IMR-90 (cell line): Measurements from ENCODE around the gene SPINT2. TPM values are rescaled to one million over a fixed set of nuclear protein-coding genes. Genes with fewer than 3 reads are reported as not detected.

Source experiments
- ATAC-seq: fragments of 200-7000 bp; cut with Tn5 transposase; 2 replicates; pipeline ENCODE4 v1.9.1; 2020; ENCODE audit warnings: low read depth, mild to moderate bottlenecking, moderate library complexity
- BruUV-seq: library from RNA; stranded (reverse); fragments of 400-500 nt; replicated peaks from 2 replicates; lab custom pipeline; 2021; lab: Mats Ljungman, UMichigan
- CTCF ChIA-PET: fragments of 300-600 bp; formaldehyde crosslinking; extraction: SDS; loops from one replicate; lab custom pipeline; 2021; ENCODE audit warnings: antibody characterized with exemption; lab: Yijun Ruan, JAX
- POLR2A ChIA-PET: fragments of 300-600 bp; sonication (Branson Sonifier 250); formaldehyde crosslinking; loops from one replicate; lab custom pipeline; 2022; ENCODE audit warnings: antibody characterized with exemption; ENCODE audit not compliant: unreplicated experiment; lab: Charles Lee
- DNase-seq: peaks from one replicate; pipeline ENCODE4 v3.0.0; 2013
- H2AFZ ChIP-seq: replicated peaks from 2 replicates; pipeline ENCODE3; 2013; ENCODE audit warnings: low read length, mild to moderate bottlenecking; ENCODE audit not compliant: poor library complexity
- H2AK5ac ChIP-seq: 2 replicates; pipeline ENCODE4 v1.6.1; 2013; ENCODE audit warnings: low read depth, low read length, inconsistent platforms
- H2AK9ac ChIP-seq: replicated peaks from 2 replicates; pipeline ENCODE3; 2013; ENCODE audit warnings: mild to moderate bottlenecking, low read depth, low read length, moderate library complexity; ENCODE audit not compliant: poor library complexity
- H2BK120ac ChIP-seq: 2 replicates; pipeline ENCODE4 v1.6.1; 2013; ENCODE audit warnings: low read depth, low read length, inconsistent platforms
- H2BK15ac ChIP-seq: 3 replicates; pipeline ENCODE4 v1.6.1; 2013; ENCODE audit warnings: low read depth, low read length, inconsistent platforms
- H2BK20ac ChIP-seq: 2 replicates; pipeline ENCODE4 v1.6.1; 2013; ENCODE audit warnings: low read depth, mild to moderate bottlenecking, inconsistent platforms, low read length, moderate library complexity
- H2BK5ac ChIP-seq: 2 replicates; pipeline ENCODE4 v1.6.1; 2013; ENCODE audit warnings: mild to moderate bottlenecking, low read depth, low read length, inconsistent platforms; ENCODE audit not compliant: poor library complexity, severe bottlenecking
- H3K14ac ChIP-seq: replicated peaks from 2 replicates; pipeline ENCODE4 v1.6.1; 2013; ENCODE audit warnings: low read depth, low read length, inconsistent platforms
- H3K18ac ChIP-seq: 2 replicates; pipeline ENCODE4 v1.6.1; 2013; ENCODE audit warnings: low read depth, low read length, control low read depth
- H3K23ac ChIP-seq: 2 replicates; pipeline ENCODE4 v1.6.1; 2013; ENCODE audit warnings: low read depth, low read length, inconsistent platforms
- H3K27ac ChIP-seq: 2 replicates; pipeline ENCODE4 v1.5.1; 2013; ENCODE audit warnings: mild to moderate bottlenecking, control low read depth, low read length; ENCODE audit not compliant: insufficient read depth
- H3K27me3 ChIP-seq: 2 replicates; pipeline ENCODE4 v1.6.1; 2013; ENCODE audit warnings: low read length; ENCODE audit not compliant: control insufficient read depth, insufficient read depth
- H3K36me3 ChIP-seq: 2 replicates; pipeline ENCODE4 v1.6.1; 2013; ENCODE audit warnings: low read length, mixed read lengths; ENCODE audit not compliant: control insufficient read depth, insufficient read depth
- H3K4ac ChIP-seq: 2 replicates; pipeline ENCODE4 v1.6.1; 2013; ENCODE audit warnings: low read depth, low read length, inconsistent platforms
- H3K4me1 ChIP-seq: 2 replicates; pipeline ENCODE4 v1.6.1; 2013; ENCODE audit warnings: low read length, mixed read lengths; ENCODE audit not compliant: control insufficient read depth, insufficient read depth
- H3K4me2 ChIP-seq: 2 replicates; pipeline ENCODE4 v1.6.1; 2013; ENCODE audit warnings: low read depth, mild to moderate bottlenecking, control low read depth, low read length, moderate library complexity
- H3K4me3 ChIP-seq: 2 replicates; pipeline ENCODE4 v1.5.1; 2013; ENCODE audit warnings: low read depth, mild to moderate bottlenecking, control low read depth, low read length, moderate library complexity; ENCODE audit not compliant: insufficient read depth
- H3K56ac ChIP-seq: 2 replicates; pipeline ENCODE4 v1.6.1; 2013; ENCODE audit warnings: low read length, inconsistent platforms; ENCODE audit not compliant: insufficient read depth; ENCODE audit errors: extremely low read depth
- H3K79me1 ChIP-seq, 2 experiments: 2 replicates each; pipeline ENCODE4 v1.6.1; 2013; ENCODE audit warnings: low read length in 2 of 2, inconsistent platforms in 1 of 2, low read depth in 1 of 2
- H3K9ac ChIP-seq: 2 replicates; pipeline ENCODE4 v1.6.1; 2013; ENCODE audit warnings: low read depth, low read length, control low read depth
- H3K9me1 ChIP-seq: 2 replicates; pipeline ENCODE4 v1.6.1; 2013; ENCODE audit warnings: low read length, inconsistent platforms; ENCODE audit not compliant: insufficient read depth
- H3K9me3 ChIP-seq: 2 replicates; pipeline ENCODE4 v1.6.1; 2013; ENCODE audit warnings: low read length; ENCODE audit not compliant: control insufficient read depth, insufficient read depth
- H4K20me1 ChIP-seq: 2 replicates; pipeline ENCODE4 v1.6.1; 2013; ENCODE audit warnings: low read length, inconsistent platforms; ENCODE audit not compliant: insufficient read depth
- H4K5ac ChIP-seq: 2 replicates; pipeline ENCODE4 v1.6.1; 2013; ENCODE audit warnings: mild to moderate bottlenecking, low read depth, low read length, control low read depth
- H4K8ac ChIP-seq, 2 experiments: 2 replicates each; pipeline ENCODE4 v1.6.1; 2013; ENCODE audit warnings: low read depth in 2 of 2, low read length in 2 of 2, control low read depth in 1 of 2, inconsistent platforms in 1 of 2
- H4K91ac ChIP-seq: 2 replicates; pipeline ENCODE4 v1.6.1; 2013; ENCODE audit warnings: low read depth, low read length, inconsistent platforms; ENCODE audit not compliant: insufficient read depth
- CEBPB ChIP-seq: IDR thresholded peaks from 2 replicates; pipeline ENCODE4 v1.6.1; 2012; ENCODE audit warnings: low read depth, low read length, improper control_type of control experiment
- CHD1 ChIP-seq: IDR thresholded peaks from 2 replicates; pipeline ENCODE4 v1.6.1; 2012; ENCODE audit warnings: low read depth, low read length, improper control_type of control experiment
- CTCF ChIP-seq: conservative IDR thresholded peaks from 2 replicates; pipeline ENCODE4 v1.5.1; 2012; ENCODE audit warnings: mild to moderate bottlenecking, low read depth, low read length, improper control_type of control experiment
- ELK1 ChIP-seq: fragments of 150-350 bp; IDR thresholded peaks from 2 replicates; pipeline ENCODE4 v1.6.1; 2016; ENCODE audit warnings: low read depth, mild to moderate bottlenecking, low read length, moderate library complexity, borderline replicate concordance
- MAFK ChIP-seq: IDR thresholded peaks from 2 replicates; pipeline ENCODE4 v1.6.1; 2012; ENCODE audit warnings: low read depth, low read length, improper control_type of control experiment
- MAZ ChIP-seq: IDR thresholded peaks from 2 replicates; pipeline ENCODE4 v1.6.1; 2012; ENCODE audit warnings: low read depth, mild to moderate bottlenecking, low read length, improper control_type of control experiment, moderate library complexity, borderline replicate concordance
- MXI1 ChIP-seq: IDR thresholded peaks from 2 replicates; pipeline ENCODE4 v1.6.1; 2012; ENCODE audit warnings: low read depth, mild to moderate bottlenecking, low read length, moderate library complexity, borderline replicate concordance
- NFE2L2 ChIP-seq: fragments of 150-350 bp; IDR thresholded peaks from 2 replicates; pipeline ENCODE4 v1.6.1; 2016; ENCODE audit warnings: low read depth, mild to moderate bottlenecking, low read length
- POLR2A ChIP-seq: IDR thresholded peaks from 2 replicates; pipeline ENCODE4 v1.6.1; 2012; ENCODE audit warnings: mild to moderate bottlenecking, low read depth, low read length
- RAD21 ChIP-seq: IDR thresholded peaks from 2 replicates; pipeline ENCODE4 v1.6.1; 2012; ENCODE audit warnings: low read length, improper control_type of control experiment
- RCOR1 ChIP-seq: IDR thresholded peaks from 2 replicates; pipeline ENCODE4 v1.6.1; 2012; ENCODE audit warnings: mild to moderate bottlenecking, low read length, improper control_type of control experiment; ENCODE audit not compliant: insufficient replicate concordance
- RFX5 ChIP-seq: IDR thresholded peaks from 2 replicates; pipeline ENCODE4 v1.8.0; 2012; ENCODE audit warnings: low read depth, mild to moderate bottlenecking, low read length, moderate library complexity
- WGBS, 2 experiments: methylation state at CpG; one replicate each; pipeline versions ENCODE4 v1.1.5 to v1.1.7; 2013; ENCODE audit warnings: missing lambda C conversion rate in 2 of 2; ENCODE audit not compliant: insufficient read length in 1 of 2; ENCODE audit errors: extremely low coverage in 2 of 2; 5-methylcytosine and 5-hydroxymethylcytosine counted together
- dilution Hi-C: fragments of 300-500 bp; cut with HindIII; formaldehyde crosslinking; loops from one replicate; pipeline ENCODE4 v1.14.3; 2018; ENCODE audit warnings: low sequenced_read_pairs; ENCODE audit not compliant: unreplicated experiment
- in situ Hi-C: fragments of 300-500 bp; cut with MboI; formaldehyde crosslinking; loops from 3 replicates; pipeline ENCODE4 v1.14.3; 2019; ENCODE audit warnings: low sequenced_read_pairs, inconsistent platforms, mixed read lengths
- intact Hi-C: fragments of 100-400 bp; cut with micrococcal nuclease; formaldehyde crosslinking; loops from 2 replicates; pipeline ENCODE4 v1.10.0; 2022
- polyA plus RNA-seq, 3 experiments: library from polyadenylated mRNA; depleted of rRNA; stranded (reverse); fragments of >200 nt; gene quantifications; 2 replicates each; pipeline ENCODE4 v1.2.3, GENCODE V29; 2012; ENCODE audit warnings: low replicate concordance in 1 of 3
- total RNA-seq: library from RNA; depleted of rRNA; stranded (reverse); fragments of >200 nt; gene quantifications from 2 replicates; pipeline ENCODE4 v1.2.3, GENCODE V29; 2012

The SPINT2 gene
- total and polyA plus RNA-seq, 2 of the 4 experiments (the other 2 are of a cell fraction) = 0.54 to 1.2 TPM

GRCh38 chr19:38221421-38221820, 43.0 kb upstream of the SPINT2 start:
- Histone ChIP-seq H2BK5ac (no peak overlapping the region), H3K4me1 (peaks cover 3% of the 10 kb centered on the region; the same call in 1 of the 2 replicates), H2BK20ac (no peak overlapping the region), H3K36me3 (peaks cover 2% of the 10 kb centered on the region; the same call in 1 of the 2 replicates), H3K4me2 (no peak overlapping the region), H4K8ac (no peak overlapping the region), H2AK5ac (no peak overlapping the region), H2AFZ (no peak overlapping the region), H3K18ac (no peak overlapping the region), H3K56ac (no peak overlapping the region), H3K4me3 (no peak overlapping the region), H3K27me3 (no peaks in the 10 kb centered on the region), H3K23ac (no peak overlapping the region), H3K14ac (no peak overlapping the region), H3K9me1 (peaks cover 12% of the 10 kb centered on the region), H3K79me1 (peaks cover 8 to 22% of the 10 kb centered on the region in 2 experiments), H3K9ac (no peak overlapping the region), H4K5ac (no peak overlapping the region), H3K9me3 (no peaks in the 10 kb centered on the region), H3K27ac (no peak overlapping the region), H2AK9ac (no peak overlapping the region), H4K91ac (no peak overlapping the region), H2BK120ac (no peak overlapping the region), H4K20me1 (no peaks in the 10 kb centered on the region; the same call in 1 of the 2 replicates), H2BK15ac (no peak overlapping the region), H3K4ac (no peak overlapping the region)
- TF ChIP-seq CTCF (no peak), CHD1 (no peak), MAFK (no peak), RFX5 (no peak), RAD21 (no peak), RCOR1 (no peak), MXI1 (no peak), NFE2L2 (no peak), POLR2A (no peak), ELK1 (no peak), MAZ (no peak), CEBPB (no peak)
- dilution Hi-C loops = no loop called here
- no TSS peak for BruUV-seq
- no peak for DNase-seq
- 93% methylated on average over 3 of the region's 6 CpGs; no CpG with 5 or more reads in 1 of the 2 experiments for WGBS, 2 experiments
- no peak for ATAC-seq
- in situ Hi-C loops = no loop called here
- POLR2A ChIA-PET = interaction anchor here (0.5 kb wide), 1 partner anchor 11 kb away, joined by 4 read pairs; no protein-coding TSS in a partner anchor
- intact Hi-C loops = no loop called here
- CTCF ChIA-PET = no interaction called here
